PFSK-1 (cell line): ENCODE measurements around the gene HIVEP1.

Experiments
- FOXP2 ChIP-seq: optimal IDR thresholded peaks from 2 replicates; pipeline ENCODE3; 2011; ENCODE audit warnings: borderline replicate concordance, control low read depth, inconsistent platforms; ENCODE audit not compliant: insufficient read depth; ENCODE audit errors: extremely low read length, extremely low read depth
- POLR2AphosphoS5 ChIP-seq: IDR thresholded peaks from 2 replicates; pipeline ENCODE4 v1.6.1; 2012; ENCODE audit warnings: low read depth, mild to moderate bottlenecking, control low read depth, low read length, moderate library complexity

GRCh38 chr6:12208190-12208589 lies 196.1 kb downstream of the HIVEP1 start:
- TF ChIP-seq FOXP2 (no peak), POLR2AphosphoS5 (no peak)
